ENCODE data around the gene CCDC152.
"Not testable (repeated sequence)": the region's sequence is repeated elsewhere in the genome, so short reads cannot be mapped to it uniquely, and the experiment has no call there.

The CCDC152 gene

DNA sequence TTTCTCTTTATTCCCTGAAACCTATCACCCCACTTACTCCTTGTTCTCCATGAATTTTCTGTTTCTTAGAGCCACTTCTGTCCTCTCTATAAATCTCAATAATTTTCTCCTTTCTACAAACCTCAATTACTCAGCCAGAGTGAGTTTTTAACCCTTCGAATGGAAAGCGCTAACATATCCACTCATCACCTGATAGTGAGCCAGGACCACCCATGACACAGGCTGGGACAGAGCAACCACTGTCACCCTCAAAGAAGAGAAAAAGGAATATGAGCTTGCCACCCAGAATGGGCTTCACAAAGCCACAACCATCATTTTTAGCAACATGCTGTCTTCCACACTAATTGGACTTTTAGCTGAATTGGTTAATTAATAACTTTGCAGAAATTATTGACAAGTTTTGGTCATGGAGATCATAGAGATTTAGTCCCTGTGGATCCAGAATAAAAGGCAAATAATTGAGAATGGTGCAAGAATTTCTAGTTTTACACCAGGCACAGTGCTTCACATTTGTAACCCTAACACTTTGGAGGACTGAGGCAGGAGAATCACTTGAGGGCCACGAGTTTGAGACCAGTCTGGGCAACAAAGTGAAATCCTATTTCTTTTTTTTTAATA is 87.2 kb downstream of the CCDC152 start:
- TF ChIP-seq, protein P1, sequence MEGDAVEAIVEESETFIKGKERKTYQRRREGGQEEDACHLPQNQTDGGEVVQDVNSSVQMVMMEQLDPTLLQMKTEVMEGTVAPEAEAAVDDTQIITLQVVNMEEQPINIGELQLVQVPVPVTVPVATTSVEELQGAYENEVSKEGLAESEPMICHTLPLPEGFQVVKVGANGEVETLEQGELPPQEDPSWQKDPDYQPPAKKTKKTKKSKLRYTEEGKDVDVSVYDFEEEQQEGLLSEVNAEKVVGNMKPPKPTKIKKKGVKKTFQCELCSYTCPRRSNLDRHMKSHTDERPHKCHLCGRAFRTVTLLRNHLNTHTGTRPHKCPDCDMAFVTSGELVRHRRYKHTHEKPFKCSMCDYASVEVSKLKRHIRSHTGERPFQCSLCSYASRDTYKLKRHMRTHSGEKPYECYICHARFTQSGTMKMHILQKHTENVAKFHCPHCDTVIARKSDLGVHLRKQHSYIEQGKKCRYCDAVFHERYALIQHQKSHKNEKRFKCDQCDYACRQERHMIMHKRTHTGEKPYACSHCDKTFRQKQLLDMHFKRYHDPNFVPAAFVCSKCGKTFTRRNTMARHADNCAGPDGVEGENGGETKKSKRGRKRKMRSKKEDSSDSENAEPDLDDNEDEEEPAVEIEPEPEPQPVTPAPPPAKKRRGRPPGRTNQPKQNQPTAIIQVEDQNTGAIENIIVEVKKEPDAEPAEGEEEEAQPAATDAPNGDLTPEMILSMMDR (IDR thresholded peaks at IDR 0.05; ENCODE audit: low read length): no peak
- no peak for TF ChIP-seq EZH2 (IDR thresholded peaks at IDR 0.05; ENCODE audit: borderline replicate concordance, low read length)
- Histone ChIP-seq H3K36me3 (ENCODE audit: insufficient read depth, low read length) (no peaks in the 10 kb centered on the region), H3K4me3 (ENCODE audit: low read depth, low read length, poor library complexity, severe bottlenecking) (no peak overlapping the region)

DNA sequence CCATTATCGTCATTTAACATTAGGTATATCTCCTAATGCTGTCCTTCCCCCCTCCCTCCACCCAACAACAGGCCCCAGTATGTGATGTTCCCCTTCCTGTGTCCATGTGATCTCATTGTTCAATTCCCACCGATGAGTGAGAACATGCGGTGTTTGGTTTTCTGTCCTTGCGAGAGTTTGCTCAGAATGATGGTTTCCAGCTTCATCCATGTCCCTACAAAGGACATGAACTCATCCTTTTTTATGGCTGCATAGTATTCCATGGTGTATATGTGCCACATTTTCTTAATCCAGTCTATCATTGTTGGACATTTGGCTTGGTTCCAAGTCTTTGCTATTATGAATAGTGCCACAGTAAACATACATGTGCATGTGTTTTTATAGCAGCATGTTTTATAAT is 87.8 kb downstream of the CCDC152 start:
- H3K4me1 ChIP-seq (ENCODE audit: insufficient read depth, low read length, severe bottlenecking); H4K20me1 ChIP-seq (ENCODE audit: insufficient read depth, low read length); H3K9ac ChIP-seq (ENCODE audit: low read length); H3K4me2 ChIP-seq (ENCODE audit: low read length); H3F3A ChIP-seq (ENCODE audit: insufficient read depth, low read length); H3K27ac ChIP-seq (ENCODE audit: low read depth, low read length, poor library complexity, severe bottlenecking); H3K27me3 ChIP-seq (ENCODE audit: insufficient read depth, low read length); H2AFZ ChIP-seq (ENCODE audit: low read length); H3K36me3 ChIP-seq (ENCODE audit: insufficient read depth, low read length); H3K9me3 ChIP-seq (ENCODE audit: low read length); H3K9me2 ChIP-seq (ENCODE audit: low read depth, low read length); H3K79me2 ChIP-seq (ENCODE audit: insufficient read depth, low read length); H3K4me3 ChIP-seq (ENCODE audit: low read depth, low read length, poor library complexity, severe bottlenecking): not testable (repeated sequence)

More for the DNA sequence above, 87.2 kb downstream of the CCDC152 start:
- H3K9me2 ChIP-seq (ENCODE audit: low read depth, low read length): no peaks in the 10 kb centered on the region
- H3K9ac ChIP-seq (ENCODE audit: low read length): no peak overlapping the region
- no peaks in the 10 kb centered on the region for H3K79me2 ChIP-seq (ENCODE audit: insufficient read depth, low read length)
- no peaks in the 10 kb centered on the region for H4K20me1 ChIP-seq (ENCODE audit: insufficient read depth, low read length)
- H3K27me3 ChIP-seq (ENCODE audit: insufficient read depth, low read length): no peaks in the 10 kb centered on the region
- H3F3A ChIP-seq (ENCODE audit: insufficient read depth, low read length): no peaks in the 10 kb centered on the region
- H3K4me2 ChIP-seq (ENCODE audit: low read length): no peak overlapping the region
- H2AFZ ChIP-seq (ENCODE audit: low read length): no peak overlapping the region
- no peak overlapping the region for H3K27ac ChIP-seq (ENCODE audit: low read depth, low read length, poor library complexity, severe bottlenecking)
- H3K4me1 ChIP-seq (ENCODE audit: insufficient read depth, low read length, severe bottlenecking): no peaks in the 10 kb centered on the region
- H3K9me3 ChIP-seq (ENCODE audit: low read length): no peaks in the 10 kb centered on the region

DNA sequence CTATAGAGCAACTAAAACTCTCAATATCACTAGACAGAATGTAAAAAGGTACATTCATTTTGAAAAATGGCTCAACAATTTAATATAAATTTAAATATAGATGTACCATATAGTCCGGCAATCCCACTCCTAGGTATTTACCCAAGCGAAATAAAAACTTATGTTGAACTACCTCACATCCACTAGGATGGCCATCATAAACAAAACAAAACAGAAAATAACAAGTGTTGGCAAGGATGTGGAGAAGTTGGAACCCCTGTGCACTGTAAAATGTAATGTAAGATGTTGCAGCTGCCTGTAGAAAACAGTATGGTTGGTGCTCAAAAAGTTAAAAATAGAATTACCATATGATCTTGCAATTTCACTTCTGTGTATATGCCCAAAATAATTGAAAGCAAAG is 91.9 kb downstream of the CCDC152 start:
- no peaks in the 10 kb centered on the region for H4K20me1 ChIP-seq (ENCODE audit: insufficient read depth, low read length)
- no peaks in the 10 kb centered on the region for H3K27me3 ChIP-seq (ENCODE audit: insufficient read depth, low read length)
- H3K4me2 ChIP-seq (ENCODE audit: low read length): no peak overlapping the region
- no peak overlapping the region for H2AFZ ChIP-seq (ENCODE audit: low read length)
- TF ChIP-seq EZH2 (IDR thresholded peaks at IDR 0.05; ENCODE audit: borderline replicate concordance, low read length): no peak
- TF ChIP-seq, protein P1 (IDR thresholded peaks at IDR 0.05; ENCODE audit: low read length): no peak
- H3K79me2 ChIP-seq (ENCODE audit: insufficient read depth, low read length): no peaks in the 10 kb centered on the region
- H3K9me2 ChIP-seq (ENCODE audit: low read depth, low read length): no peaks in the 10 kb centered on the region
- no peaks in the 10 kb centered on the region for H3K4me1 ChIP-seq (ENCODE audit: insufficient read depth, low read length, severe bottlenecking)
- no peak overlapping the region for H3K4me3 ChIP-seq (ENCODE audit: low read depth, low read length, poor library complexity, severe bottlenecking)
- H3F3A ChIP-seq (ENCODE audit: insufficient read depth, low read length): no peaks in the 10 kb centered on the region
- no peak overlapping the region for H3K27ac ChIP-seq (ENCODE audit: low read depth, low read length, poor library complexity, severe bottlenecking)
- no peak overlapping the region for H3K9ac ChIP-seq (ENCODE audit: low read length)
- no peaks in the 10 kb centered on the region for H3K36me3 ChIP-seq (ENCODE audit: insufficient read depth, low read length)
- H3K9me3 ChIP-seq (ENCODE audit: low read length): no peaks in the 10 kb centered on the region

DNA sequence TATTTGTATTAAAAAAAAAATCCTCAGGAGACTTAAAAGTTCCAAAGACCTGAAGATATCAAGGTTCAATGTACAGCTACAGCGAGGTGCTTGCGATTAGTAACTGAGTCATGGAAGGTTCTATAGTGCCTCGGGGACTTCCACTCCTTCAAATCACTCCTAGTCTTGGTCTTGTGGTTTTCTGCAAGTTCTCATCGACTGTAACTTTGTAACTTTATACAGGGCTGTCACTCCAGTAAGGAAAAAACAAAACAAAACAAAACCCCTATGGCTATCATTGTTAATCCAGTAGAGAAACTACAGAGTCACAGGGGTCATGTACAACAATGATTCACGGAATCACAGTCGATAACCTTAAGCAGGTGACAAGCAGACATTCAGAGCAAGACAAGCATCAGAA is 94.9 kb downstream of the CCDC152 start:
- no peak overlapping the region for H3K27ac ChIP-seq (ENCODE audit: low read depth, low read length, poor library complexity, severe bottlenecking)
- H3K4me3 ChIP-seq (ENCODE audit: low read depth, low read length, poor library complexity, severe bottlenecking): no peak overlapping the region
- H3K4me1 ChIP-seq (ENCODE audit: insufficient read depth, low read length, severe bottlenecking): no peaks in the 10 kb centered on the region
- no peaks in the 10 kb centered on the region for H3K9me3 ChIP-seq (ENCODE audit: low read length)
- H4K20me1 ChIP-seq (ENCODE audit: insufficient read depth, low read length): no peaks in the 10 kb centered on the region
- H2AFZ ChIP-seq (ENCODE audit: low read length): no peak overlapping the region
- no peaks in the 10 kb centered on the region for H3K36me3 ChIP-seq (ENCODE audit: insufficient read depth, low read length)
- H3K9me2 ChIP-seq (ENCODE audit: low read depth, low read length): no peaks in the 10 kb centered on the region
- TF ChIP-seq, protein P1 (IDR thresholded peaks at IDR 0.05; ENCODE audit: low read length): no peak
- no peak for TF ChIP-seq EZH2 (IDR thresholded peaks at IDR 0.05; ENCODE audit: borderline replicate concordance, low read length)
- no peak overlapping the region for H3K4me2 ChIP-seq (ENCODE audit: low read length)
- no peak overlapping the region for H3K9ac ChIP-seq (ENCODE audit: low read length)
- H3F3A ChIP-seq (ENCODE audit: insufficient read depth, low read length): no peaks in the 10 kb centered on the region
- H3K79me2 ChIP-seq (ENCODE audit: insufficient read depth, low read length): no peaks in the 10 kb centered on the region
- no peaks in the 10 kb centered on the region for H3K27me3 ChIP-seq (ENCODE audit: insufficient read depth, low read length)
